ENCODE results near the gene C12orf57. TPM values are rescaled to one million over a fixed set of nuclear protein-coding genes. Genes with fewer than 3 reads are reported as not detected.

C12orf57 gene
- 275 to 319 TPM (median 310 TPM) in 5 replicates for total RNA-seq (2022; extraction: Qiagen RNA extraction)

GRCh38 chr12:6943722-6944380 is at the start of gene C12orf57, which contains the start of gene RNU7-1:
TSS of gene C12orf57 (plus strand) at chr12:6944022. CDS start at chr12:6944122, 100 bp downstream.
TSS of gene RNU7-1 (plus strand) at chr12:6943816.

DNA sequence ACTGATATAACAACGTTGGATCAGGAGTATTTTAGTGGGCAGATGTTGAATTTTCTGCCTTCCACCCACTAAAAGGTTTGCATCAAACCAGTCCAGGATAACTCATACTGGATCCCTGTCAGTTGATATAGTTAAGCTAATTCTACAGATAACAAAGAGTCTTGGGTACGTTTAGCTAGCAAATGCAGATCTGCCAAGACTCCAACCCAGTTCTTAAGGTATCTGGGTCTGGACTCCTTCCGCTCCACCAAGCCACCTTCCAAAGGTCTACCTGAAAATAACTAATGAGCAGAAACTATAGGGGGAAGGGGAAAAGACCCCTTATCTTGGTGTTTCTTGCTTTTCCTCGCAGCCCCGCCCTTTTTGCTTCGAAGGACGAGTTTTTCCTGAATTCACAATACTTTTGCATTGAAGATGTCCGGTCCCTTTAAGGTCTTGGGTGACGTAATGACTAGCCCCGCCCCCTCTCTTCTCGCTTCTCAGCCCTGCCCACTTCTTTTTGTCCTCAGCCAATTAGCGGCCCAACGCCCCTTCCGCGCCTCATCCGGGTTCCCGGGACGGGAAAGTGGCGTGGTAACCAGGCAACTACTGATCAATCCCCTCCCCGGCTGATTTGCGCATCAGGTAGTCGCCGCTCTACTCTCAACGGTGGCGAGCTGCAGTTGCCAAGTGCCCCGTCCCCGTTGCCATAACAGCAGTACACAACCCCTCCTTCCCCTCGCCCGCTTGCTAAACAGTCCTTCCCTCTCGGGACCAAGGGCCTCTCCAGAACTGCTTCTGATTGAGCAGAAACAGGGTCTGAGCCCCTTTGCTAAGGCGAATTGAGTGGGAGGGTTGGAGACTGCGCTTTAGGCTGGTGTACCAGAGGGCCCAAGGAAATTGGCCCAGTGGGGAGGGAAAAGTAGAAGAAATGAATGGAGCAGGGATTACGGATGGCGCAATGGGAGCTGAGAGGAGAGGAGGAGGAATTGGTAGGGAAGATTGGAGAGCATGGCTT is 39.2 kb upstream of the C12orf57 start, which contains the start of gene LRRC23:
Gene LRRC23 (plus strand): TSS at position 543 of the 997 bp plus-strand sequence. CDS start 812 bp downstream, outside the sequence.

DNA sequence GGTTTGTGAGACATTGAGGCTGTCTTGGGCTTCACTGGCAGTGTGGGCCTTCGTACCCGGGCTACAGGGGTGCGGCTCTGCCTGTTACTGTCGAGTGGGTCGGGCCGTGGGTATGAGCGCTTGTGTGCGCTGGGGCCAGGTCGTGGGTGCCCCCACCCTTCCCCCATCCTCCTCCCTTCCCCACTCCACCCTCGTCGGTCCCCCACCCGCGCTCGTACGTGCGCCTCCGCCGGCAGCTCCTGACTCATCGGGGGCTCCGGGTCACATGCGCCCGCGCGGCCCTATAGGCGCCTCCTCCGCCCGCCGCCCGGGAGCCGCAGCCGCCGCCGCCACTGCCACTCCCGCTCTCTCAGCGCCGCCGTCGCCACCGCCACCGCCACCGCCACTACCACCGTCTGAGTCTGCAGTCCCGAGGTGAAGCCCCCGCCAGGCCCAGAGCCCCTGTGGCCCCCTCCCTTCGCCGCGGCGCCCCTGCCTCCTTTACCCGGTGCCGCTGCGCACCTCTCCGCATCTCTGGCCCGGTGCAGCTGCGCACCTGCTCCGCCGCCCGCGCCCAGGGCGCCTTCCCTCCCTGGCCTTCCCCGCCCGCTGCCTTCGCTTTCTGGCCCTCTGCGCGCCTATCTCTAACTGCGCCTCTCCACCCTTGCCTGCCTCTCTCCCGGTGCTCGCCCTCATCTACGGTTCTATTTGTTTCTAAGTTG is 29.4 kb upstream of the C12orf57 start, which contains the start of gene ENO2:
Gene ENO2 (plus strand): TSS at position 335 of the 701 bp plus-strand sequence. CDS start 1,253 bp downstream, outside the sequence.

DNA sequence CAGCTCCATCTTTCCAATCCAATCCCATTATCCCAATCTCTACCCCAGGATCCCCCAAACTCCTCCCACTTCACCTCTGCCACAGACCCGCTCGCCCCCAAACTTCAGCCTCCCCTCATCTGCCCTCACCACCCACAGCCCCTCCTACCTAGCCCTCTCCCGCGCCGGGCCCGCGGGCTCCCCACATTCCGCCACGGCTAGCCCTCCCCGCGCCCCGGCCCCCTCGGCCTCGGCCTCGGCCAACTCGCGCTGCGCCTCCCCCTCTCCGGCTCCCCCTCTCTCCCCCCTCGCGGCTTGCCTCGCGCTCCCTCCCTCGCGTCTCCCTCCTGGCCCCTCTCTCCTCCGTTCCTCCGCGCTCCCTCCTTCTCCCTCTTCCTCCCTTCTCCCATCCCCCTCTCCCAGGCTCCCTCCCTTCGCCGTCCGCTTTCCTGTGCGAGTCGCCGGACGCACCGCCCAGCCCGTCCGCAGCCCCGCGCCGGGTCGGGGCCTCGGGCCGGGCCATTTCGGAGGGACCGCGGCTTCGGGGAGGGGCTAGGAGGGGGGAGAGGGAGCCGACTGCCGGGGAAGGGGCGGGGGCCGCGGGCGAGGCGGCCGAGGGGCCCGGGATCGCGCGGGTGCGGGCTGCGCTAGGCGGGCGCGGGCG is 16.3 kb upstream of the C12orf57 start, which contains the start of gene ATN1:
Gene ATN1 (plus strand): TSS at position 581 of the 643 bp plus-strand sequence. CDS start 6,043 bp downstream, outside the sequence.

GRCh38 chr12:6950811-6951540 is 7.2 kb downstream of the C12orf57 start, which contains the start of gene PTPN6:
TSS of gene PTPN6 (plus strand) at chr12:6951356. CDS start at chr12:6951513, 157 bp downstream.

Other genes starting within 250 kb of the C12orf57 start
- gene PIANP, start 243.2 kb upstream of the C12orf57 start, total RNA-seq (2022; extraction: Qiagen RNA extraction), result 0.64 to 1.0 TPM (median 0.73 TPM) in 5 replicates
- gene COPS7A, start 220.0 kb upstream of the C12orf57 start, total RNA-seq (2022; extraction: Qiagen RNA extraction), result 47.2 to 58.3 TPM (median 55.9 TPM) in 5 replicates
- 252 to 312 TPM (median 307 TPM) in 5 replicates for gene MLF2, start 190.9 kb upstream of the C12orf57 start, total RNA-seq (2022; extraction: Qiagen RNA extraction)
- gene PTMS, start 177.7 kb upstream of the C12orf57 start, total RNA-seq (2022; extraction: Qiagen RNA extraction), result 703 to 949 TPM (median 926 TPM) in 5 replicates
- gene LAG3, start 171.5 kb upstream of the C12orf57 start, total RNA-seq (2022; extraction: Qiagen RNA extraction), result 0.89 to 2.3 TPM (median 1.4 TPM) in 5 replicates
- gene CD4, start 154.5 kb upstream of the C12orf57 start, total RNA-seq (2022; extraction: Qiagen RNA extraction), result not detected in 5 replicates
- 0.23 to 0.53 TPM (median 0.45 TPM) in 5 replicates for gene GPR162, start 122.2 kb upstream of the C12orf57 start, total RNA-seq (2022; extraction: Qiagen RNA extraction)
- gene P3H3, start 115.6 kb upstream of the C12orf57 start, total RNA-seq (2022; extraction: Qiagen RNA extraction), result 19.8 to 29.8 TPM (median 28.7 TPM) in 5 replicates
- gene GNB3, start 103.1 kb upstream of the C12orf57 start, total RNA-seq (2022; extraction: Qiagen RNA extraction), result 1.2 to 2.3 TPM (median 1.9 TPM) in 5 replicates
- gene CDCA3, start 92.7 kb upstream of the C12orf57 start, total RNA-seq (2022; extraction: Qiagen RNA extraction), result 71.5 to 81.3 TPM (median 75.3 TPM) in 5 replicates
- gene USP5, start 91.9 kb upstream of the C12orf57 start, total RNA-seq (2022; extraction: Qiagen RNA extraction), result 74.8 to 79.3 TPM (median 76.6 TPM) in 5 replicates
- gene TPI1, start 76.5 kb upstream of the C12orf57 start, total RNA-seq (2022; extraction: Qiagen RNA extraction), result 1,486 to 1,673 TPM (median 1,653 TPM) in 5 replicates
- gene SPSB2, start 70.7 kb upstream of the C12orf57 start, total RNA-seq (2022; extraction: Qiagen RNA extraction), result 23.1 to 34.6 TPM (median 32.3 TPM) in 5 replicates
- 16.4 to 19.0 TPM (median 18.3 TPM) in 5 replicates for gene LRRC23, start 39.2 kb upstream of the C12orf57 start, total RNA-seq (2022; extraction: Qiagen RNA extraction)
- 35.9 to 40.2 TPM (median 37.3 TPM) in 5 replicates for gene ENO2, start 29.4 kb upstream of the C12orf57 start, total RNA-seq (2022; extraction: Qiagen RNA extraction)
- 48.7 to 75.7 TPM (median 72.9 TPM) in 5 replicates for gene ATN1, start 16.1 kb upstream of the C12orf57 start, total RNA-seq (2022; extraction: Qiagen RNA extraction)
- not detected in 5 replicates for gene RNU7-1, start 206 bp upstream of the C12orf57 start, total RNA-seq (2022; extraction: Qiagen RNA extraction)
- gene PTPN6, start 7.3 kb downstream of the C12orf57 start, total RNA-seq (2022; extraction: Qiagen RNA extraction), result 7.9 to 13.5 TPM (median 11.7 TPM) in 5 replicates
- gene PHB2, start 26.6 kb downstream of the C12orf57 start, total RNA-seq (2022; extraction: Qiagen RNA extraction), result 289 to 333 TPM (median 326 TPM) in 5 replicates
- 56.9 to 66.4 TPM (median 62.2 TPM) in 5 replicates for gene EMG1, start 26.9 kb downstream of the C12orf57 start, total RNA-seq (2022; extraction: Qiagen RNA extraction)
- gene LPCAT3, start 74.5 kb downstream of the C12orf57 start, total RNA-seq (2022; extraction: Qiagen RNA extraction), result 25.5 to 29.9 TPM (median 29.1 TPM) in 5 replicates
- gene C1S, start 116.7 kb downstream of the C12orf57 start, total RNA-seq (2022; extraction: Qiagen RNA extraction), result 38.3 to 56.5 TPM (median 44.5 TPM) in 5 replicates
- 28.8 to 47.1 TPM (median 29.1 TPM) in 5 replicates for gene C1R, start 148.4 kb downstream of the C12orf57 start, total RNA-seq (2022; extraction: Qiagen RNA extraction)
- 11.1 to 15.7 TPM (median 12.2 TPM) in 5 replicates for gene C1RL, start 165.2 kb downstream of the C12orf57 start, total RNA-seq (2022; extraction: Qiagen RNA extraction)
- 0.52 TPM in 1 of 5 replicates, not detected in the others for gene RBP5, start 184.9 kb downstream of the C12orf57 start, total RNA-seq (2022; extraction: Qiagen RNA extraction)
- 11.3 to 20.0 TPM (median 16.0 TPM) in 5 replicates for gene CLSTN3, start 186.3 kb downstream of the C12orf57 start, total RNA-seq (2022; extraction: Qiagen RNA extraction)
- gene PEX5, start 245.7 kb downstream of the C12orf57 start, total RNA-seq (2022; extraction: Qiagen RNA extraction), result 23.8 to 30.4 TPM (median 29.5 TPM) in 5 replicates